Loucy (cell line): ENCODE measurements around the gene IRF9.

ENCODE experiments used
- CTCF ChIP-seq: fragments of 200-600 bp; sonication (generic); conservative IDR thresholded peaks from 2 replicates; pipeline ENCODE4 v1.5.1; 2014; ENCODE audit warnings: mild to moderate bottlenecking, antibody characterized with exemption, low read length
- EZH2phosphoT487 ChIP-seq: fragments of 200-600 bp; IDR thresholded peaks from 2 replicates; pipeline ENCODE4 v1.6.1; 2018; ENCODE audit warnings: antibody characterized with exemption, mild to moderate bottlenecking, moderate library complexity, borderline replicate concordance

- TF ChIP-seq CTCF (no peak), EZH2phosphoT487 (no peak)
These were observed 17.6 kb upstream of the IRF9 start for GRCh38 chr14:24143511-24143910.
